DOHH2 (cell line): ENCODE measurements around the gene DLX4.

ENCODE experiments used
- H3F3A ChIP-seq: fragments of 200-600 bp; sonication (generic), shearing (Covaris generic); 2 replicates; pipeline ENCODE4 v1.6.0; 2016; ENCODE audit warnings: antibody characterized with exemption, mild to moderate bottlenecking; ENCODE audit not compliant: control insufficient read depth, insufficient read depth
- H3K27ac ChIP-seq: fragments of 200-600 bp; sonication (generic); 2 replicates; pipeline ENCODE4 v1.5.1; 2014; ENCODE audit warnings: low read depth, mild to moderate bottlenecking, low read length, moderate library complexity
- H3K27me3 ChIP-seq: fragments of 200-600 bp; sonication (generic); 2 replicates; pipeline ENCODE4 v1.6.1; 2014; ENCODE audit warnings: mild to moderate bottlenecking, low read length, mixed read lengths; ENCODE audit not compliant: control insufficient read depth
- H3K36me3 ChIP-seq: fragments of 200-600 bp; sonication (generic); 2 replicates; pipeline ENCODE4 v1.6.1; 2014; ENCODE audit warnings: mild to moderate bottlenecking, low read length, moderate library complexity, mixed read lengths; ENCODE audit not compliant: control insufficient read depth
- H3K4me1 ChIP-seq: fragments of 200-600 bp; sonication (generic); 2 replicates; pipeline ENCODE4 v1.6.1; 2014; ENCODE audit warnings: mild to moderate bottlenecking, low read length, mixed read lengths; ENCODE audit not compliant: control insufficient read depth
- H3K4me2 ChIP-seq: fragments of 200-600 bp; sonication (generic); 2 replicates; pipeline ENCODE4 v1.6.0; 2014; ENCODE audit warnings: mild to moderate bottlenecking, low read length, moderate library complexity
- H3K4me3 ChIP-seq: fragments of 200-600 bp; sonication (generic); 2 replicates; pipeline ENCODE4 v1.5.1; 2014; ENCODE audit warnings: mild to moderate bottlenecking, low read length, mixed read lengths
- H3K79me2 ChIP-seq: fragments of 200-600 bp; sonication (generic); 2 replicates; pipeline ENCODE4 v1.6.1; 2014; ENCODE audit warnings: mild to moderate bottlenecking, low read length, mixed read lengths; ENCODE audit not compliant: control insufficient read depth
- H3K9me2 ChIP-seq: fragments of 200-600 bp; sonication (generic); replicated peaks from 2 replicates; pipeline ENCODE4 v1.6.1; 2014; ENCODE audit warnings: mild to moderate bottlenecking, low read length, mixed read lengths; ENCODE audit not compliant: control insufficient read depth
- H3K9me3 ChIP-seq: fragments of 200-600 bp; sonication (generic); 2 replicates; pipeline ENCODE4 v1.6.1; 2014; ENCODE audit warnings: antibody characterized with exemption, low read length, mixed read lengths; ENCODE audit not compliant: control insufficient read depth, insufficient read depth
- H4K20me1 ChIP-seq: fragments of 200-600 bp; sonication (generic); 2 replicates; pipeline ENCODE4 v1.6.0; 2014; ENCODE audit warnings: low read depth, mild to moderate bottlenecking, antibody characterized with exemption, low read length, moderate library complexity; ENCODE audit not compliant: control insufficient read depth, insufficient read depth
- CTCF ChIP-seq: fragments of 200-600 bp; sonication (generic); IDR thresholded peaks from one replicate; pipeline ENCODE4 v1.5.1; 2014; ENCODE audit warnings: antibody characterized with exemption, mild to moderate bottlenecking, low read depth, low read length; ENCODE audit not compliant: poor library complexity, severe bottlenecking
- EZH2phosphoT487 ChIP-seq: fragments of 200-600 bp; sonication (generic); IDR thresholded peaks from 2 replicates; pipeline ENCODE4 v1.6.1; 2017; ENCODE audit warnings: borderline replicate concordance, mild to moderate bottlenecking, antibody characterized with exemption, low read length, moderate library complexity, mixed read lengths

DLX4 gene

GRCh38 chr17:49936386-49936785 is 32.6 kb upstream of the DLX4 start:
- H3K9me2 ChIP-seq, result no peaks in the 10 kb centered on the region
- no peaks in the 10 kb centered on the region for H3K27me3 ChIP-seq
- H3K4me2 ChIP-seq, result no peak overlapping the region
- H3K9me3 ChIP-seq, result no peaks in the 10 kb centered on the region
- no peaks in the 10 kb centered on the region for H3K36me3 ChIP-seq
- H3K4me1 ChIP-seq, result no peaks in the 10 kb centered on the region
- no peaks in the 10 kb centered on the region for H4K20me1 ChIP-seq
- H3K79me2 ChIP-seq, result no peaks in the 10 kb centered on the region
- H3F3A ChIP-seq, result no peaks in the 10 kb centered on the region
- H3K4me3 ChIP-seq, result no peak overlapping the region
- H3K27ac ChIP-seq, result no peak overlapping the region
- TF ChIP-seq EZH2phosphoT487 (no peak), CTCF (no peak)

GRCh38 chr17:49939318-49939717 is 29.7 kb upstream of the DLX4 start:
- no peaks in the 10 kb centered on the region for H4K20me1 ChIP-seq
- H3K36me3 ChIP-seq, result no peaks in the 10 kb centered on the region
- TF ChIP-seq CTCF, result no peak
- TF ChIP-seq EZH2phosphoT487, result no peak
- H3K4me1 ChIP-seq, result no peaks in the 10 kb centered on the region
- H3K9me3 ChIP-seq, result no peaks in the 10 kb centered on the region
- no peaks in the 10 kb centered on the region for H3K9me2 ChIP-seq
- no peak overlapping the region for H3K4me3 ChIP-seq
- H3K27ac ChIP-seq, result no peak overlapping the region
- H3K79me2 ChIP-seq, result no peaks in the 10 kb centered on the region
- no peak overlapping the region for H3K4me2 ChIP-seq
- H3F3A ChIP-seq, result no peaks in the 10 kb centered on the region
- no peaks in the 10 kb centered on the region for H3K27me3 ChIP-seq

GRCh38 chr17:49941427-49941826 is 27.6 kb upstream of the DLX4 start:
- no peak for TF ChIP-seq EZH2phosphoT487
- TF ChIP-seq CTCF, result no peak

GRCh38 chr17:49942947-49943346 is 26.0 kb upstream of the DLX4 start:
- H3K27ac ChIP-seq, result no peak overlapping the region
- H3K9me3 ChIP-seq, result no peaks in the 10 kb centered on the region
- no peaks in the 10 kb centered on the region for H3K4me1 ChIP-seq
- no peaks in the 10 kb centered on the region for H3K27me3 ChIP-seq
- no peaks in the 10 kb centered on the region for H3F3A ChIP-seq
- H3K4me2 ChIP-seq, result no peak overlapping the region
- no peaks in the 10 kb centered on the region for H3K79me2 ChIP-seq
- H4K20me1 ChIP-seq, result no peaks in the 10 kb centered on the region
- H3K9me2 ChIP-seq, result no peaks in the 10 kb centered on the region
- TF ChIP-seq CTCF, result no peak
- TF ChIP-seq EZH2phosphoT487, result no peak
- H3K4me3 ChIP-seq, result no peak overlapping the region
- H3K36me3 ChIP-seq, result no peaks in the 10 kb centered on the region

More at GRCh38 chr17:49941427-49941826, 27.6 kb upstream of the DLX4 start:
- H4K20me1 ChIP-seq, result no peaks in the 10 kb centered on the region
- no peak overlapping the region for H3K4me2 ChIP-seq
- H3F3A ChIP-seq, result no peaks in the 10 kb centered on the region
- no peaks in the 10 kb centered on the region for H3K4me1 ChIP-seq
- no peak overlapping the region for H3K27ac ChIP-seq
- no peaks in the 10 kb centered on the region for H3K36me3 ChIP-seq
- no peaks in the 10 kb centered on the region for H3K27me3 ChIP-seq
- no peak overlapping the region for H3K4me3 ChIP-seq
- no peaks in the 10 kb centered on the region for H3K9me2 ChIP-seq
- no peaks in the 10 kb centered on the region for H3K9me3 ChIP-seq
- H3K79me2 ChIP-seq, result no peaks in the 10 kb centered on the region
